ENCODE measurements around the gene CXorf51A.
"Not testable (repeated sequence)": the region's sequence is repeated elsewhere in the genome, so short reads cannot be mapped to it uniquely, and the experiment has no call there.

The CXorf51A gene

DNA sequence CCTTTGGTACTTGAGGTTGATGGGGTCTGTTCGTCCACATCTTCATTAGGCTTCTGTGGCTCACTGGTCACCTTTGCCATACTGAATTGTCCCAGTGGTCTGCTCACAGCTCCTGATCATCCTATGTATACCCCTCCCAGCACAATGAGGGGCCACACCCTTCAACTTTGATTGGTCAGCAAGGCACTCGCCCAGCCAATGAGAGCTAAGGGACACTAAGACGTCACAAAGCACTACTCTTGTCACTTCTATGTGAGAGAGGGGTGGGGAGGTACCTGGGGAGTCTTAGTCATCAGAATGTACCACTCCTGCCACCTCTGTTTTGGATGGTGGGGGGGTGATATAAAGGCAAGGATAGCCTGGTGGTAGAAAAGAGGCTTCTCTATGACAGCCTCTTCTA, at the start of gene CXorf51A:
CXorf51A (minus strand) TSS at position 101 of the 400 bp plus-strand sequence; CDS start at position 80, 21 bp downstream.
- not testable (repeated sequence) for DNase-seq

DNA sequence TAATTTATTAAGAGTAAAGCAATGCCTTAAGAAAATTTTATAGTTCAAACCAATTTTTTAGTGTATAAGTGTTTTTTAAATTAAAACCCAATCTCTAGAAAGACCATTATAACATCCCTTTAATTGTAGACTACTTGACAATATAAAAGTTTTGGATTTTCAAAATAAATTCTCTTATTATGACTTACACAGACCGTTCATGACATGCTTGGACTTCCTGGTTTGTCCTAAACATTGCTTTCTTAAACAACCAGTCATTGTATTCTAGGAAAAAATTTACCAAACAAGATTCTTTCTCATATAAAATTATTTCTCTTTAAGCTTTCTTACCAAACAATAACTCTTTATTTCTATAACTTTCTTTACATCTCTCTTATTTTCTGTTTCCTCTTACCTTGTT, 49.0 kb upstream of the CXorf51A start:
- no peak for DNase-seq

DNA sequence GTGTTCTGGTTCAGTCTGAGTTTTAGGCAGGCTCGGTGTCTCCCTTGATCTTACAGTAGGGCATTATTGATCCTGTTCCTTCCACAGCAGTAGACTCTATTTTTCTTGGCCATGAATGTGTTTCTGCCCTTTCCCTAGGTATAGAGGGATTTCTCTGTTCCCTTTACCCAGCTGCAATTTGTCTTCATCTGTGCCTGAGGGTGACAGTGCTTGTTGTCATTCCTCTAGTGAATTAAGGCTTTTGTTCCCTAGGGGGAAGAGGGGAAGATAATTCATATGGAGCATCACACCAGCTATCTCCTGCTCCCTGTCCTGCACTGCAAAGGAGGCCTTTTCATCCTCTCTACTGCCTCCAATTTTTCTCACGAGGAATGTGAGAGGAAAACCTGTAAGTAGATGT, 39.7 kb upstream of the CXorf51A start:
- DNase-seq = no peak

DNA sequence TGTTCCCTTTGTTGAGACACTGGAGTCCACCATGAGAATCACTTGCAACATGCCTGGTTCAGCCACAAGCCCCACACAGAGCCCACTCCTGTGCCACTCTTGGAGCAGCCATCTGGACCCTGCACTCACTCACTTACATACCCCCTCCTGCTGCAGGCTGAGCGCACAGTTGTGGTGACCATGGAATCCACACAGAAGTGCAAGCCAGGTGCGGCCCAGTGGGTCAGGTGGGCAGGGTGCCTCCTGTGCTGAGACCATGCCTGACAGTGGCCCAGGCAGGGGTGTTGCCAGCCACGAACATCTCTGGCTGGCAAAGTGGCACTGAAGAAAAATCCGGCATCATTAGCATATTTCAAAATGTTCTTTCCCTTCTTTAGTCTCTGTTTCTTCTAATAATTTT, 17.4 kb upstream of the CXorf51A start:
- no peak for DNase-seq

DNA sequence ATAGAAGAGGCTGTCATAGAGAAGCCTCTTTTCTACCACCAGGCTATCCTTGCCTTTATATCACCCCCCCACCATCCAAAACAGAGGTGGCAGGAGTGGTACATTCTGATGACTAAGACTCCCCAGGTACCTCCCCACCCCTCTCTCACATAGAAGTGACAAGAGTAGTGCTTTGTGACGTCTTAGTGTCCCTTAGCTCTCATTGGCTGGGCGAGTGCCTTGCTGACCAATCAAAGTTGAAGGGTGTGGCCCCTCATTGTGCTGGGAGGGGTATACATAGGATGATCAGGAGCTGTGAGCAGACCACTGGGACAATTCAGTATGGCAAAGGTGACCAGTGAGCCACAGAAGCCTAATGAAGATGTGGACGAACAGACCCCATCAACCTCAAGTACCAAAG, 5.1 kb downstream of the CXorf51A start, which contains the start of gene CXorf51B:
CXorf51B (plus strand) TSS at position 301 of the 400 bp plus-strand sequence; CDS start at position 322, 21 bp downstream.
- not testable (repeated sequence) for DNase-seq

All from femur (tissue), 1 donor.